ENCODE data around the gene ATP2B3. TPM values are rescaled to one million over a fixed set of nuclear protein-coding genes. Genes with fewer than 3 reads are reported as not detected.

The ATP2B3 gene
- total and polyA plus RNA-seq, 2 of the 4 experiments (the other 2 are of a cell fraction), result under 0.01 to 0.03 TPM

DNA sequence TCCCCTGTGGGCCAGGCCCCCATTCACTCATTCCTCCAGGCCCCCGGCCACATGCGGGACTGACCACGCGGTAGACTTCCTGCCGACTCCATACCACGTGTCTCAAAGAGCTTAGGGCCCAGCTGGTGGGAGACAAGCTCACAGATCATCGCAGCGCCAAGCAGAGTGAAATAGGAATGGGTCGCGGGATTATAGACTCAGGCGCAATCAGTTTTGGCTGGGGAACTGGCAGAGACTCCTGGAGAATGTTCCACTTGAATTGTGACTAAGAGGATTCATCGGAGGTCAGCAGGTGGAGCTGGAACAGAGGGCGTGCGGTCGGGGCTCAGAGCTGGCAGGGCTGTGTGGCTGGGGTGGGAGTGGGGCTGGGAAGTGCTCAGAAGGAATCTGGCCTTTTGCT, 15.6 kb downstream of the ATP2B3 start:
- Histone ChIP-seq H2AFZ (replicated peaks; ENCODE audit: low read length, poor library complexity) (no peak overlapping the region), H2AK9ac (replicated peaks; ENCODE audit: low read depth, low read length, poor library complexity) (no peak overlapping the region), H2BK5ac (ENCODE audit: low read depth, low read length, poor library complexity, severe bottlenecking) (no peak overlapping the region), H3K4me1 (ENCODE audit: control insufficient read depth, insufficient read depth, low read length) (no peaks in the 10 kb centered on the region), H3K9ac (ENCODE audit: low read depth, low read length) (no peak overlapping the region), H3K56ac (ENCODE audit: extremely low read depth, insufficient read depth, low read length) (no peak overlapping the region), H3K9me3 (ENCODE audit: control insufficient read depth, insufficient read depth, low read length) (no peaks in the 10 kb centered on the region; the same call in 1 of the 2 replicates), H3K4me3 (ENCODE audit: insufficient read depth, low read depth, low read length) (no peak overlapping the region), H3K27me3 (ENCODE audit: control insufficient read depth, insufficient read depth, low read length) (peaks cover 17% of the 10 kb centered on the region; the same call in 1 of the 2 replicates), H3K23ac (ENCODE audit: low read depth, low read length) (no peak overlapping the region), H4K8ac (ENCODE audit: low read depth in 2 of 2, low read length in 2 of 2) (no peak overlapping the region), H2AK5ac (ENCODE audit: low read depth, low read length) (no peak overlapping the region), H4K20me1 (ENCODE audit: insufficient read depth, low read length) (no peaks in the 10 kb centered on the region), H2BK15ac (ENCODE audit: low read depth, low read length) (no peak overlapping the region), H4K91ac (ENCODE audit: insufficient read depth, low read depth, low read length) (no peak overlapping the region), H3K9me1 (ENCODE audit: insufficient read depth, low read length) (no peaks in the 10 kb centered on the region), H3K4ac (ENCODE audit: low read depth, low read length) (no peak overlapping the region), H3K79me1 (ENCODE audit: low read depth in 1 of 2, low read length in 2 of 2) (no peaks in the 10 kb centered on the region), H4K5ac (ENCODE audit: low read depth, low read length) (no peak overlapping the region), H2BK120ac (ENCODE audit: low read depth, low read length) (no peak overlapping the region), H3K14ac (replicated peaks; ENCODE audit: low read depth, low read length) (no peak overlapping the region), H3K18ac (ENCODE audit: low read depth, low read length) (no peak overlapping the region), H2BK20ac (ENCODE audit: low read depth, low read length) (no peak overlapping the region), H3K27ac (ENCODE audit: insufficient read depth, low read length) (no peak overlapping the region), H3K4me2 (ENCODE audit: low read depth, low read length) (no peak overlapping the region), H3K36me3 (ENCODE audit: control insufficient read depth, insufficient read depth, low read length) (no peaks in the 10 kb centered on the region)
- dilution Hi-C loops (cut with HindIII; ENCODE audit: low sequenced_read_pairs, unreplicated experiment) (no loop called here), intact Hi-C loops (cut with micrococcal nuclease) (no loop called here), in situ Hi-C loops (cut with MboI; ENCODE audit: low sequenced_read_pairs) (no loop called here)
- DNase-seq (no peak), ATAC-seq (ENCODE audit: low read depth) (no peak)
- ChIA-PET POLR2A (ENCODE audit: unreplicated experiment) (no interaction called here), CTCF (no interaction called here)
- TF ChIP-seq MAFK (IDR thresholded peaks at IDR 0.05; ENCODE audit: low read depth, low read length) (no peak), POLR2A (IDR thresholded peaks at IDR 0.05; ENCODE audit: low read depth, low read length) (no peak), FOS (IDR thresholded peaks at IDR 0.05; ENCODE audit: low read depth, low read length) (no peak), CEBPB (IDR thresholded peaks at IDR 0.05; ENCODE audit: low read depth, low read length) (no peak), RFX5 (IDR thresholded peaks at IDR 0.05; ENCODE audit: low read depth, low read length) (no peak), BHLHE40 (IDR thresholded peaks at IDR 0.05; ENCODE audit: low read depth, low read length) (no peak), MAZ (IDR thresholded peaks at IDR 0.05; ENCODE audit: borderline replicate concordance, low read depth, low read length) (no peak), MXI1 (IDR thresholded peaks at IDR 0.05; ENCODE audit: borderline replicate concordance, low read depth, low read length) (no peak), RAD21 (IDR thresholded peaks at IDR 0.05; ENCODE audit: low read length) (no peak), NFE2L2 (IDR thresholded peaks at IDR 0.05; ENCODE audit: low read depth, low read length) (no peak), SMC3 (IDR thresholded peaks at IDR 0.05; ENCODE audit: low read depth, low read length) (no peak), CHD1 (IDR thresholded peaks at IDR 0.05; ENCODE audit: low read depth, low read length) (no peak)
- TF ChIP-seq, protein P1, sequence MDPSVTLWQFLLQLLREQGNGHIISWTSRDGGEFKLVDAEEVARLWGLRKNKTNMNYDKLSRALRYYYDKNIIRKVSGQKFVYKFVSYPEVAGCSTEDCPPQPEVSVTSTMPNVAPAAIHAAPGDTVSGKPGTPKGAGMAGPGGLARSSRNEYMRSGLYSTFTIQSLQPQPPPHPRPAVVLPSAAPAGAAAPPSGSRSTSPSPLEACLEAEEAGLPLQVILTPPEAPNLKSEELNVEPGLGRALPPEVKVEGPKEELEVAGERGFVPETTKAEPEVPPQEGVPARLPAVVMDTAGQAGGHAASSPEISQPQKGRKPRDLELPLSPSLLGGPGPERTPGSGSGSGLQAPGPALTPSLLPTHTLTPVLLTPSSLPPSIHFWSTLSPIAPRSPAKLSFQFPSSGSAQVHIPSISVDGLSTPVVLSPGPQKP (IDR thresholded peaks at IDR 0.05; ENCODE audit: borderline replicate concordance, low read depth, low read length), result no peak
- TF ChIP-seq, protein P2, sequence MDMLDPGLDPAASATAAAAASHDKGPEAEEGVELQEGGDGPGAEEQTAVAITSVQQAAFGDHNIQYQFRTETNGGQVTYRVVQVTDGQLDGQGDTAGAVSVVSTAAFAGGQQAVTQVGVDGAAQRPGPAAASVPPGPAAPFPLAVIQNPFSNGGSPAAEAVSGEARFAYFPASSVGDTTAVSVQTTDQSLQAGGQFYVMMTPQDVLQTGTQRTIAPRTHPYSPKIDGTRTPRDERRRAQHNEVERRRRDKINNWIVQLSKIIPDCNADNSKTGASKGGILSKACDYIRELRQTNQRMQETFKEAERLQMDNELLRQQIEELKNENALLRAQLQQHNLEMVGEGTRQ (IDR thresholded peaks at IDR 0.05; ENCODE audit: low read depth, low read length), result no peak
- TF ChIP-seq, protein P3, sequence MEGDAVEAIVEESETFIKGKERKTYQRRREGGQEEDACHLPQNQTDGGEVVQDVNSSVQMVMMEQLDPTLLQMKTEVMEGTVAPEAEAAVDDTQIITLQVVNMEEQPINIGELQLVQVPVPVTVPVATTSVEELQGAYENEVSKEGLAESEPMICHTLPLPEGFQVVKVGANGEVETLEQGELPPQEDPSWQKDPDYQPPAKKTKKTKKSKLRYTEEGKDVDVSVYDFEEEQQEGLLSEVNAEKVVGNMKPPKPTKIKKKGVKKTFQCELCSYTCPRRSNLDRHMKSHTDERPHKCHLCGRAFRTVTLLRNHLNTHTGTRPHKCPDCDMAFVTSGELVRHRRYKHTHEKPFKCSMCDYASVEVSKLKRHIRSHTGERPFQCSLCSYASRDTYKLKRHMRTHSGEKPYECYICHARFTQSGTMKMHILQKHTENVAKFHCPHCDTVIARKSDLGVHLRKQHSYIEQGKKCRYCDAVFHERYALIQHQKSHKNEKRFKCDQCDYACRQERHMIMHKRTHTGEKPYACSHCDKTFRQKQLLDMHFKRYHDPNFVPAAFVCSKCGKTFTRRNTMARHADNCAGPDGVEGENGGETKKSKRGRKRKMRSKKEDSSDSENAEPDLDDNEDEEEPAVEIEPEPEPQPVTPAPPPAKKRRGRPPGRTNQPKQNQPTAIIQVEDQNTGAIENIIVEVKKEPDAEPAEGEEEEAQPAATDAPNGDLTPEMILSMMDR (conservative IDR thresholded peaks at IDR 0.05; ENCODE audit: low read depth, low read length), result no peak
- WGBS, 2 experiments (ENCODE audit: extremely low coverage in 2 of 2, insufficient read length in 1 of 2), result 80% methylated on average over 7 of the region's 15 CpGs; no CpG with 5 or more reads in 1 of the 2 experiments
- BruUV-seq (replicated peaks), result no TSS peak
